ENCODE data around the gene ULK3. TPM values are rescaled to one million over a fixed set of nuclear protein-coding genes. Genes with fewer than 3 reads are reported as not detected.

The ULK3 gene
- total RNA-seq, 1 experiment from 2014 or later = 47.6 TPM

DNA sequence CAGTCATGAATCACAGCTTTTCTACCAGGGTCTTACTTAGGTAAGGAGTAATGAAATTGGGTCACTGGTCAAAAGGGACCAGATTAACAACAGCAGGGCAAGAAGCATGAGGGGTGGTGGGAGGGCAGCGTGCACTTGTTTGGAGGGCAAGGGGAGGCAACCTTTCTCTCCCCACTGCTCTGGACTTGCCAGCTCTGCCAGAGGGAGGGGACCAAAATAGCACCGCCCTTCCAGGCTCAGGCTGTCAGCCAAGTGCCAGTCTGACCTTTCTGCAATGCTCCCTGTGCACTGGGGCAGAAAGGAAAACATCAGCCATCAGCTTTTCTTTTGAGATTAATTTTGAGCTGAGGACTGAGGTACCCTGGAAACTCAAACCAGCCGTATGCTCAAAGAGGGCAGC lies 4.5 kb upstream of the ULK3 start:
- in situ Hi-C loops (cut with HindIII; ENCODE audit: low pct_unique_long_range_greater_than_20kb, low sequenced_read_pairs) = no loop called here
- no peak for DNase-seq (ENCODE audit: low read depth, low spot score)

DNA sequence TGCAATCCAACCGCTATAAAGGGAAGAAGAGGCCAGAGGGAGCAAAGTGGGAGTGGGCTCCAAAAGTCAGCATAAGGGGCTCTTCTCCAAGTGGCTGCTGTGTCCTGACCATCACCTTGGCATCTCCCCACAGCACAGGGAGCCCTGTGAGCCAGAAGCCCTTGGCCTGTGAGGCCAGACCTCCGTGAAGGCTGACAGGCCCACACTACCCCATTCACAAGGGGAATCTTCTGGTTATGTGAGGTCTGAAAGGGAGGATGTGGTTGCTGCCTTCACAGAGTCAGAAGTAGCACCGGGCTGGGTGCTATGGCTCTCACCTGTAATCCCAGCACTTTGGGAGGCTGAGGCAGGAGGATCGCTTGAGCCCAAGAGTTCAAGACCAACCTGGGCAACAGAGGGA lies 2.6 kb upstream of the ULK3 start:
- in situ Hi-C loops (cut with HindIII; ENCODE audit: low pct_unique_long_range_greater_than_20kb, low sequenced_read_pairs) = no loop called here
- no peak for DNase-seq (ENCODE audit: low read depth, low spot score)

DNA sequence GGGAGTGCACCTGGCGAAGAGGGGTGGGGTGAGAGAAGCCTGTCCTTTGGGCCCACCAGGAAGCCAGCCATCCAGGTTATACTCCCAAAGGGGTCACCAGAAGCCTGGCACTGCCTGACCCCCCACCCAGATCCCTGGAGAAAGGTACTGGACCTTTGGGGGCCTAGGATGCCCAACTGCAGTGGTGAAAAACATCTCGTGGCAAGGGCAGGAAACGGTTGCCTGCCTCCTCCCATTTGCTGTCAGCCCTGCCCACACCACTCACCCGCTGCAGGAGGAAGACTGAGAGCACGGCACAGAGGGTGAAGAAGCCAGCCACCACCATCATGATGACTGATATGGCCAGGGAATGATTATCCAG lies 2.2 kb upstream of the ULK3 start:
- DNase-seq (ENCODE audit: low read depth, low spot score) = no peak
- in situ Hi-C loops (cut with HindIII; ENCODE audit: low pct_unique_long_range_greater_than_20kb, low sequenced_read_pairs) = no loop called here

DNA sequence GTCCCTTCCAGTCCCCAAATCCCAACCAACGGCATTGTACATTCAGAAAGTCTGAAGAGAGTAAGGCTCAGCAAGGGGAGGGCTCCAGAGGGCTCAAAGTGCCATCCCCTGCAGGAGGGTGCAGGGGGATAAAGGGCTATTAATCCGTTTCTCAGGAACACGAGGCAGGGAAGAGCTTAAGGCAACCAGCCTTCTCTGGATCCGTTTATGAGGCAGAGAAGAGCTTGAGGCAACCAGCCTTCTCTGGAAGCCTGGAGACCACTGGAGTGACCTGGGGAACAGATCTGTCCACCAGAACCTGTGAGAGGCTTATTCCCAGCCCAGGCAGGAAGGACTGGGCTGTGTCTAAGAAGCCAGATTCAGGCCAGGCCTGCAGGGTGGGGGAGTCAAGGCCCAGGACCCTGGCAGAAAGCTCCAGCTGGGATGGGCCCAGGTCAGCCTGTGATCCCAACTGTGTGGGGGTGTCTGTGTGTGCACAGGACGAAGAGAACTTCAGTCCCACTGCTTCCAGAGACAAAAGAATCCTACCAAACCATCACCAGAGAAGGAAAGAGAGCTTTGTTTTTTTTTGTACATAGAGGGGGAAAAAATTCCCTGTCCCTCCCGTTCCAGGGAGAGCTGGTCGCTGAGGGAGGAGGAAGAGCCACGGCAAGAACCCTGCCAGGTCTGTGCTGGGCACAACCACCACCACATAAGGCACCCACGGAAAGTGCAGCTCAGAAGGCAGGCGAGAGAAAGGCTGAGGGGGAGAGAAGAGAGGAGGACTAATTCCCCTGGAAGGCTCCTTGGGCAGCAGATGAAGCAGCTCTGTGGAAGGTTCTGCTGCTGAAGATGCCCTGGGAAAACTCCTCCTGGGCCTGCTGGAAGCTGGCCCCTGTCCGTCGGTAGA lies 1.6 kb upstream of the ULK3 start:
- DNase-seq (ENCODE audit: low read depth, low spot score) = no peak
- in situ Hi-C loops (cut with HindIII; ENCODE audit: low pct_unique_long_range_greater_than_20kb, low sequenced_read_pairs) = no loop called here

DNA sequence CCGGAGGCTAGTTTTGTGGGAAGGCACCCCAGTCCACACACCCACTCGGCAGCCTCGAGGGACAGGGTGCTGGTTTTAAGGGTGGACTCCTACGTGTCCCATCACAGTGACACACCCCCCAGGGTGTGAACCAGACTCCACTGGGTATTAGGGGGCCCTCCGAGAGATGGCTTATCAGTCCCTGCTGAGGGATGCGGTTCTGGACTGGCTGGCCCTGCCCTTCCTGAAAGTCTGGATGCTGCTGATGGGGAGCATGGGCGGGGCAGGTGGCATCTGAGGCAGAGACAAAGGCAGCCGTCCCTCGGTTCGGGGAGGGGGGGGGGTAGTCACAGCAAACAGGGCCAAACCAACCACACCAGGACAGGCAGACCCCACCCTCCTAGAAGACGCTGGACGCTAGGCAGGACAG lies 939 bp upstream of the ULK3 start:
- DNase-seq (ENCODE audit: low read depth, low spot score) = no peak
- in situ Hi-C loops (cut with HindIII; ENCODE audit: low pct_unique_long_range_greater_than_20kb, low sequenced_read_pairs) = no loop called here

DNA sequence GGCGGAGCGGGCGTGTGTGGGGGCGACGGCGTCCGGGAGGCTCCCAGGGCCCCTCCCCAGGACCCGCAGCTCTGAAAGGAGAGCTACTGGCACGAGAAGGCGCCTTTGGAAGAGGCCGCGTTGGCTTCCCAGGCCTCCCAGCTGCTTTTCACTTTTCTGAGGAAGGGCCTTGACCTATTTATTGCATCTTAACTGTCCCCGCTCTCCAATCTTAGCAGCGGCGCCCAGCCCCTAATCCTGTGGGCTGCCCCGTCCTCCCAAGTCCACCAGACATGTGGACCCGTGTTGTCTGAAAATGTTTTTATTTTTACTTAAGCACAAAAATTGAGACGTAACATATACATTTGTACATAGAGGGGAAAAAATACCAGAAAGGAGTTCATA lies 481 bp upstream of the ULK3 start:
- DNase-seq (ENCODE audit: low read depth, low spot score) = no peak
- in situ Hi-C loops (cut with HindIII; ENCODE audit: low pct_unique_long_range_greater_than_20kb, low sequenced_read_pairs) = no loop called here

DNA sequence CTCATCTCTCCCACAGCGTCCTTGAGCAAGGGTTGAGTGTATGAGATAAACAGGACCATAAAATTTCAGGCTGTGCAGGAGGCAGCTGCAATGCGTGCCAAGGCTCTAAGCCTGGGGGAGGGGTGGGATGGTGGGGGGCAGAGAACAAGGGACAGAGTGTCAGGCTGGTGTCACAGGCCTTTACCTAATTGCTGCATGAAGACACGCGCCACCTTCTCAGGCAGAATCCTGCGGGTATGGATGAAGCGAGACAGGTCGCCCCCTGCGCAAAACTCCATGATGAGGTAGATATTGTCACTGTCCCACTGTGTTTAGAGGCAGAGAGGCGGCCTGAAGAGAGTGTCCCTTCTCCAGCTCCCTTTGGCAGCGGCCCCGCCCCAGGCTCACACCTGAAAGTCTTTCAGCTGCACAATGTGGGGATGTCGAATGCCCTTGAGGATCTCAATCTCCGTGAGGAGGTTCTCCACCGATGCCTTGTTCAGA lies 1.0 kb downstream of the ULK3 start:
- DNase-seq (ENCODE audit: low read depth, low spot score) = no peak
- in situ Hi-C loops (cut with HindIII; ENCODE audit: low pct_unique_long_range_greater_than_20kb, low sequenced_read_pairs) = no loop called here

DNA sequence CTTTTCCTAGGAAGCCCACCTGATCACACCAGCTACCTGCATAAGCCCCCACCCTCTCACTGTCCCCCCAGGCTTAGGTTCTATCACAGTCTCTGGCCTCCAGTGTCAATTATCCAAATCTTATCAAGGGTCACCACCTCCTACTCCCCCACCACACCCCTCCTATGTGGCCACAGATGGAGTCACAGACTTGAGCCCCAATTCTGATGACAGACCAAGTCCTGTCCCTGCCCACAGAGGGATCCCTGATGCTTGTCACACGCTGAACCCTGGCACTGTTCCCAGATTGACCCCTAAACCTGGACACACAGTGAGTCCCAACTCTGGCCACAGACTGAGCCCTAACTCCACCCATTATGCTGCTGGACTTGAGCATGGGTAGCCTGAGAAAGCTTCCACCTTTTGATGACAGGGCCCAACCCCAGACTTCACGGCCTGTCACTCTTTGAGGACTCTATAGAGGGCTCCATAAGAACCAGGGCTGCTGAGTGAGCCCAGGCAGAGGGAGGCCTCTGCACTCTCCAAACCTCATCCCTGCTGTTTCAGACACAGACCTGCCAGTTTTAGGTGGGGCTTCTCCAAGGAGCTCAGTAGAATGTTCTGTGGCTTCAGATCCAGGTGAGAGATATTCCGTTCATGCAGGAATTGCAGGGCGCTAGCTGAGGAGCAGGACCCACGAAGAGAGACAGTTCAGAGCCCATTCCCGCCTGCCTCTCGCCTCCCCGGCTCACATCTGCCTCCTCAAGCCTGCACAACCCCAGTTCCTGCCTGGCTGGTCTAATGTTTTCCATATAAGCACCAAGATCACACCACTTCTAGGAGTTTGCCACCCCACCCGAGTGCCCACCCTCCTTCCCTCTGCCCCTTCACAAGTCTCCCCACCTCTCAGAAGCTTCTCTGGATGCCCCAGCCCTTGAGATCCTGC lies 1.8 kb downstream of the ULK3 start:
- DNase-seq (ENCODE audit: low read depth, low spot score) = no peak
- in situ Hi-C loops (cut with HindIII; ENCODE audit: low pct_unique_long_range_greater_than_20kb, low sequenced_read_pairs) = no loop called here

DNA sequence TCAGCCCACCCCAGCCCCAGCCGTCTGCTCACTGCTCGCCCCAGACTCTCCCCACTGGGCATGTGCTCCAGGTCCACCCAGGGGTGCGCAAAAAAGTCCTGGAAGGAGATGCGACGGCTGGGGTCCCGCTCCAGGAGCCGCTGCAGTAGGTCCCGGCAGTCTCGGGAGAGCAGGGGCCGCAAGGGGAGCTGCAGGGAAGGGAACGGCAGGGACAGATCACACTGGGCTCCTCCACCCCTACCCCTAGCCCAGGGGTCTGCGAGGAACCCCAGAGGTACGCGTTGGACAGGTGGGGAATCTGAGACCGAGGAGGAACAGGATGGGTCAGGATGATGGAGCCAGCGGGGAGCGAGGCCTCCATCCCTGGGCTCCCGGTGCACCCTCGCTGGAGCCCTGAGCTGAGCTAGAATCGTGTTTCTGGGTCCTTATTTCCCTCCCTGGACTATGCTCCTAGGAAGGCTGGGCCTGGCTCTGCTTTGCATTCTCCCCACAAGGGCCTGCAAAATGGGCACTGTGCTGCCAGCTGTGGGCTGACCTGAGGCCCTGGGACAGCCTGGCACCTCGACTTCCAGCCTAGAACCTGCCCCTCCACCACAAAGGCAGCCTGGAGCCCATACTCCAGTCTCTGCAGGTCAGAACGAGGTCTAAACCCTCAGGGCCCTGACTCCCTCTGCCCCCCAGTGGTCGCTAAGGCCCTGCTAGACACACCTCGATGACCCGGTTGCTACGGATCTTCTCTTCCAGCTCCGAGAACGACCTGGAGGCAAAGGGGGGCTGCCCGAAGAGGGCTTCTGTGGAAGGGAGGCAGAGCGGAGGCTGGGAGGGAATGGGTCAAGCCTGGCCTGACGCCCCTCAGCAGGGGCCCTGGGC lies 3.2 kb downstream of the ULK3 start:
- DNase-seq (ENCODE audit: low read depth, low spot score) = no peak
- in situ Hi-C loops (cut with HindIII; ENCODE audit: low pct_unique_long_range_greater_than_20kb, low sequenced_read_pairs) = no loop called here

DNA sequence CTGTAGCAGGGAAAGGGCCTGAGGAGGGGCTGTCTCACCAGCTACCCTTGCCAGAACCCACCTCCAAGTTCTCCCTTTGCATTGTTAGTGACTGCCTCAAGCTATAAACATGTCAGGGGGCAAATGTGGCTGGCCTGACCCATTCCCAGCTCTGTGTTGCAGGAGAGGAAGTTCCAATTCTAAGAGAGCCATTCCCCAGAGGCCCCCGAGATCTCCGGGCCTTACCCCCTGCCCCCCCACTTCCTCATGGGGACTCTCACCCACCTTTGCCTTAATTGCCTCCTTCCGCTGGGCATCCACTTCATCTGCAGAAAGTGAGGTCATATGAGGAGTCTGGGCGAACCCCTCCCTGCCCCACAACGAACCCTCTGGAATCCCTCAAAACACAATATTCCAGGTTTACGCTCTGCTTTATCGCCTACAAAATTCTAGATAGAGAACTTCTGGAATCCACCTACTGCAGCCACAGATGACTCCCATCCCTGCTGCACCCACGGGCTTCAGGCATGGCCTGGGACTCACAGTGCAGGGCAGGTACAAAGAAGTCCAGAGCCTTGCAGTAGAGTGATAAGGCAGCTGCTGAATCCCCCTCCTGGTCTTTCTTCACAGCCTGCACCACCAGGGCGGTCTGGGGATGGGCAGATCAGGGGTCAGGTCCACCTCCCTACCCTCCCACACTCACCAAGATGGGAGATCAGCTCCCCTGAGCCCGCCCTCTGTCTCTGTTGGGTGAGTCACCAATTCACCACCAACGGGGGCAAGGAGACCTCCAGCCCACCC lies 4.0 kb downstream of the ULK3 start:
- in situ Hi-C loops (cut with HindIII; ENCODE audit: low pct_unique_long_range_greater_than_20kb, low sequenced_read_pairs) = no loop called here
- DNase-seq (ENCODE audit: low read depth, low spot score) = no peak

DNA sequence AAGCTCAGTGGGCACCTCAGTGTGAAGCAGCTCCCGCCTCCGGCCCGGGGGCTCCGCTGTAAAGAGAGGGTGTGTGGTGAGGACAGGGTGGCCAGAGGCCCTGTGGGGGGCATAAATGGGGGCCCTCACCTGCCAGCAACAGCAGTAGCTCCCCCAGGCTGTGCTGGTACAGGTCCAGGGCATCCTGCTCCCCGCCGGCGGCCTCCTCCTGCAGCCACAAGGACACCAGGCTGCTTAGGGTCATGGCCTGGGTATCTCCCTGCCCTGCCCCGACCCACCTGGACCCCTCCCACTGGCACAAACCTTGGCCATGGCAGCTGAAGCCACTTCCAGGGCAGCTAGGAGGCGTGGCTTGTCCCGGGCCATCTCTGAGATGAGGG lies 4.8 kb downstream of the ULK3 start:
- DNase-seq (ENCODE audit: low read depth, low spot score) = no peak
- in situ Hi-C loops (cut with HindIII; ENCODE audit: low pct_unique_long_range_greater_than_20kb, low sequenced_read_pairs) = no loop called here

DNA sequence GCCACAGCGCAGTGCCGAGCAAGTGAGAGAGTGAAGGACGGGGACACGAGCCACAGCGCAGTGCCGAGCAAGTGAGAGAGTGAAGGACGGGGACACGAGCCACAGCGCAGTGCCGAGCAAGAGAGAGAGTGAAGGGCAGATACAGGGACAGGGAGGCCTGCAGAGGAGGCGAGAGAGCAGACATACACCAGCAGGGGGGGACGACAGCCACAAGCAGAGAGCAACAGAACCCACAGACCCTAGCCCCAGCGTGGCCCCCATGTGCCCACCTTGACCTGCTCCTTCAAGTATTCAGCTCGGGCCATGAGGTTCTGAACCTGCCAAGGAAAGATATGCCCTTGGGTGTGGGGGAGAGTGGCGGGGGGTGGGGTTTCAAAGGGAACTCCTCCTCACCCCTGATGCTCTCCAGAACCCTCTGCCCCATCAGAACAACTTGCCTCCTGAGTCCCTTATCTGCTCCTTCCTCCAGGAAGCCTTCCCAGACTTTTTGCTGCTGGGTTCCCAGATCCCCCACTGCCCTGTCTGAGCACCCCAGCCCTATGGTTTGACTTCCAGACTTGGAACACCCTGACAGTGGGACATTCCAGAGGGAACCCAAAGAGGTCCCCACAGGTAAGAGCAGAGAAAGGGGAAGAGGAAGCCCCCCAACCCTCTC lies 5.3 kb downstream of the ULK3 start:
- in situ Hi-C loops (cut with HindIII; ENCODE audit: low pct_unique_long_range_greater_than_20kb, low sequenced_read_pairs) = no loop called here
- DNase-seq (ENCODE audit: low read depth, low spot score) = no peak

DNA sequence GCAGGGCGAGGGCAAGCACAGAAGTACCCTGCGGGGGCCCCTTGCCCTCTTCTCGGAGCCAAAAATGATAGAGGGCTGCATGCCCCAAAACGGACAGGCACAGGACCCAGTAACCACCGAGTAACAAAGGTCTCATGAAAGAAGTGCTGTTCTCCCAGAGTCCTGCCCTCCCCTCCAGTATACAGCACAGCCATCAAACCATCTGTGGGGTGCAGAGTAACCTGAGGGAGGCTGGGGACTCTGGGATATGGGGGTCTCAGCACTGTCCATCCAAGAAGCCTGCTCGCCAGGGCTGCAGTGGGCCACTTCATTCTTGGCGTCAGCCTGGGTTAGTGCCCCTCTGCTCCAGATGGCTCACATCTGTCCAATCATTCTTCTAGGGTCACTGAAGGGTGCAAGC lies 6.1 kb downstream of the ULK3 start:
- no peak for DNase-seq (ENCODE audit: low read depth, low spot score)
- in situ Hi-C loops (cut with HindIII; ENCODE audit: low pct_unique_long_range_greater_than_20kb, low sequenced_read_pairs) = no loop called here

DNA sequence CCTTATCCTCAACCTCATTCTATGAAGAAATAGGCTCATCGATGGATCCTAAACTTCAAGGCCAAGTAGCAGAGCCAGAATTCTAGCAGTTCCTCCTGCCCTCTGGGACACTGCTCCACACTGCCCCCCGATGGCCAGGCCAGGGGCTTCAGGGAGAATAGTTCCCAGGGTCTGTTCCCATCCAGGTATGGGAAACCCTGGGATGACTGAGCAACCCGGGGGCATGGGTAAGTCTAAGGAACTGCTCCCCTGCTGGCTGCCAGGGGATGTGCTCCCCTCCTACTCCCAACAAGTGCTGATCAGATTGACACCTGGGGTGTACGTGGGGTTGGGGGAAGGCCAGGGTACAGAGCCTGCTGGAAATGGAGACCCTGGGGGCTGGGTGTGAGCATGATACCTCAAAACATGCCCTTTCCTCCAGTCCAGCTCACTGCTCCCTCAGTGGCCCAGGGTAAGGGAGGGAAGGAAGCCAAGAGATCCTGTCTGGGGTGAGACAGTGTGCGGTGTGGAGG lies 7.6 kb downstream of the ULK3 start:
- in situ Hi-C loops (cut with HindIII; ENCODE audit: low pct_unique_long_range_greater_than_20kb, low sequenced_read_pairs) = no loop called here
- DNase-seq (ENCODE audit: low read depth, low spot score) = peak; percentile 83

DNA sequence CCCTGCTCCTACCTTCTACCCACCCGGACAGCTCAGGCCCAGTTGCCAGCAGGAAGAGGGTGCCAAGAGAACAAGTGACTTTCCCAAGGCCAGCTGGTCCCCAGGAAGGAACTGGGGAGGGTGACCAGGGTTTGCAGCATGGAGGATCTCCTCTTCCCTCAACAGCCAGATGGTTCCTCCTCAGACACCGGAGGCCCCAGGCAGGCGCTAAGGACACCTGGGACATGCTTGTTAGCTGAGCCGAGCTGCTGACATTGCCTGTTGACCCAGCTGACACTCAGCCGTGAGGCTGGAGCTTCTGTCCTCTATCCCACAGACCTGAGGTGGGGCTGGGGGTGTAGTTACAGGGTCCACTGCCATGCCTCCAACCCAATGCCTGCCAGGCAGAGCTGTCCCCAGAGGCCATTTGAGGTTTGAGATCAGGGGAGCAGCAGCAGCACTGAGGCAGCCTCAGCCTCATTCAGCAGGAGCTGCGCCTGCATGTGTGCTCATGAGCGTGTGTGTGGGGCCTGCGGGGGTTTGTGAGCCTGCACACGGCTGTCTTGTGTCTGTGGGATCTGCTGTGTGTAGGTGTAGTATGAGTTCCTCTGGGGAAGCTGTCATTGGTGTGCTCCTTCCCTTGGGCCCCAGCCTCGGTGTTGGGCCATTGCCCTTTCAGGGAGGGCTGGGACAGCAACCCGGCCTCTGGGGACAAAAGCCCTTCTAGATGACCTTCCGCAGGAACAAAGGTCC lies 9.4 kb downstream of the ULK3 start:
- no peak for DNase-seq (ENCODE audit: low read depth, low spot score)
- in situ Hi-C loops (cut with HindIII; ENCODE audit: low pct_unique_long_range_greater_than_20kb, low sequenced_read_pairs) = no loop called here

DNA sequence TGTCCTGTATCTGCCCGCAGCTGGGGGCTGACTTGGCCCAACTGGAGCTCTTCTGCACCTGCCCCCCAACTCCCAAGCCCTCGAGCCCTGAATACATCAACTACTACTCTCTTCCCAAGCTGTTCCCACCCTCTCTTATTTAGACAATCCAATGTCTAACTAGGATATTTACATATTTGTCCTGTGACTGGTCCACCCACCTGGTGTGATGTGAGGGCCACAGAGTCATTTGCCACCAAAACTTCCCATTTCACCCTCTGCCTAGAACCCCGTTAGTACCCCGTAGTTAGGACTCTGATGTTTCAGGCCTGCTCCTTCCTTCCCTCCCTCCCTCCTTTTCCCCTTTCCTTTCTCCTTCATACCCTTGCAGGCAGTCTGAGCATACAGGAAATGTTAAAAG lies 10.1 kb downstream of the ULK3 start:
- in situ Hi-C loops (cut with HindIII; ENCODE audit: low pct_unique_long_range_greater_than_20kb, low sequenced_read_pairs) = no loop called here
- DNase-seq (ENCODE audit: low read depth, low spot score) = no peak

All from SK-MEL-5 (cell line).